Astrocyte of the spinal cord (primary cell): ENCODE measurements around the gene C1orf210.
A peak's percentile ranks its signal among the peaks of the same experiment; 100 is the strongest.

Experiments used
- DNase-seq: peaks from one replicate; pipeline ENCODE4 v3.0.0; 2011; ENCODE audit warnings: low read depth, low spot score
- H3K4me3 ChIP-seq: 2 replicates; pipeline ENCODE4 v1.5.1; 2011; ENCODE audit warnings: low read depth, mild to moderate bottlenecking, low read length, moderate library complexity
- in situ Hi-C: cut with HindIII; loops from 2 replicates; pipeline ENCODE4 v1.10.0; 2017; ENCODE audit warnings: low sequenced_read_pairs
- TF ChIP-seq, protein P1 (sequence below): IDR thresholded peaks from 2 replicates; pipeline ENCODE4 v1.5.1; 2012; ENCODE audit warnings: low read depth, mild to moderate bottlenecking, low read length, inconsistent platforms

C1orf210 gene

GRCh38 chr1:43271186-43272118 lies 13.9 kb downstream of the C1orf210 start:
- DNase-seq, result no peak
- TF ChIP-seq, protein P1, sequence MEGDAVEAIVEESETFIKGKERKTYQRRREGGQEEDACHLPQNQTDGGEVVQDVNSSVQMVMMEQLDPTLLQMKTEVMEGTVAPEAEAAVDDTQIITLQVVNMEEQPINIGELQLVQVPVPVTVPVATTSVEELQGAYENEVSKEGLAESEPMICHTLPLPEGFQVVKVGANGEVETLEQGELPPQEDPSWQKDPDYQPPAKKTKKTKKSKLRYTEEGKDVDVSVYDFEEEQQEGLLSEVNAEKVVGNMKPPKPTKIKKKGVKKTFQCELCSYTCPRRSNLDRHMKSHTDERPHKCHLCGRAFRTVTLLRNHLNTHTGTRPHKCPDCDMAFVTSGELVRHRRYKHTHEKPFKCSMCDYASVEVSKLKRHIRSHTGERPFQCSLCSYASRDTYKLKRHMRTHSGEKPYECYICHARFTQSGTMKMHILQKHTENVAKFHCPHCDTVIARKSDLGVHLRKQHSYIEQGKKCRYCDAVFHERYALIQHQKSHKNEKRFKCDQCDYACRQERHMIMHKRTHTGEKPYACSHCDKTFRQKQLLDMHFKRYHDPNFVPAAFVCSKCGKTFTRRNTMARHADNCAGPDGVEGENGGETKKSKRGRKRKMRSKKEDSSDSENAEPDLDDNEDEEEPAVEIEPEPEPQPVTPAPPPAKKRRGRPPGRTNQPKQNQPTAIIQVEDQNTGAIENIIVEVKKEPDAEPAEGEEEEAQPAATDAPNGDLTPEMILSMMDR, result no peak
- in situ Hi-C loops, result no loop called here
- H3K4me3 ChIP-seq, result no peak overlapping the region

- DNase-seq, result no peak
- no peak overlapping the region for H3K4me3 ChIP-seq
- in situ Hi-C loops, result no loop called here
- TF ChIP-seq, protein P1, result no peak
Observed at GRCh38 chr1:43270421-43271095, 14.8 kb downstream of the C1orf210 start.

- no peak within 1 kb of the TSS for H3K4me3 ChIP-seq
- TF ChIP-seq, protein P1, result no peak
- in situ Hi-C loops, result no loop called here
- DNase-seq, result no peak
Observed at GRCh38 chr1:43269627-43270375, 15.6 kb downstream of the C1orf210 start, which contains the start of gene TMEM125. TMEM125 (plus strand) TSS chr1:43269983; CDS start chr1:43272723, 2,740 bp downstream.

GRCh38 chr1:43267818-43268425 lies 17.5 kb downstream of the C1orf210 start:
- TF ChIP-seq, protein P1, result no peak
- no peak overlapping the region for H3K4me3 ChIP-seq
- in situ Hi-C loops, result no loop called here
- DNase-seq, result no peak

- TF ChIP-seq, protein P1, result no peak
- in situ Hi-C loops, result no loop called here
- DNase-seq, result peak; percentile 51
- H3K4me3 ChIP-seq, result no peak overlapping the region
Observed at GRCh38 chr1:43267291-43267805, 18.0 kb downstream of the C1orf210 start.
